Activated gamma-delta T cell treated with anti-CD3 and anti-CD28 coated beads, Interleukin-2, amount 50 U/mL, for 16 hours (primary cell): ENCODE results near the gene LSM2.
"Not testable (repeated sequence)": the region's sequence is repeated elsewhere in the genome, so short reads cannot be mapped to it uniquely, and the experiment has no call there.

Experiments
- DNase-seq: peaks from one replicate; pipeline ENCODE4 v3.0.0-alpha.2; 2020; ENCODE audit warnings: low read depth

LSM2 gene

DNA sequence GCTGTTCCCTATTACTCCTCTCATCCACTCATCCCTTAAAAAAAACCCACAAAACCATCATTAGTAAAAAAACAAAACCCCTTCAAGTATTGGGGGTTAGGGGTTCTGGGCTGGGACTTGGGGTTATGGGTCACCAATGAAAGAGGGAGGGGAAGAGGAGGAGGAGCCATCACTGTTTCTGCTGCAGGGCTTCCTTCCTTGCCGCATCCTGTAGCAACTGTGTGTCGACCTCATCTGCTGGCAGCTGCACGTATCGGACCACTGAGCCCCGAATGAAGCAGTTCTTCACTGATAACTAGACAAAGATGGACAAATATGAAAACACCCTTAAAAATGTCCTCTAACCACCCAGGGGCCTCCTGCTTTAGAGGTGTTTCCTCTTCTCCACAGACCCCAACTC is 9.2 kb downstream of the LSM2 start:
- no peak for DNase-seq

GRCh38 chr6:31796993-31797385 is 9.8 kb downstream of the LSM2 start:
- DNase-seq, result no peak

DNA sequence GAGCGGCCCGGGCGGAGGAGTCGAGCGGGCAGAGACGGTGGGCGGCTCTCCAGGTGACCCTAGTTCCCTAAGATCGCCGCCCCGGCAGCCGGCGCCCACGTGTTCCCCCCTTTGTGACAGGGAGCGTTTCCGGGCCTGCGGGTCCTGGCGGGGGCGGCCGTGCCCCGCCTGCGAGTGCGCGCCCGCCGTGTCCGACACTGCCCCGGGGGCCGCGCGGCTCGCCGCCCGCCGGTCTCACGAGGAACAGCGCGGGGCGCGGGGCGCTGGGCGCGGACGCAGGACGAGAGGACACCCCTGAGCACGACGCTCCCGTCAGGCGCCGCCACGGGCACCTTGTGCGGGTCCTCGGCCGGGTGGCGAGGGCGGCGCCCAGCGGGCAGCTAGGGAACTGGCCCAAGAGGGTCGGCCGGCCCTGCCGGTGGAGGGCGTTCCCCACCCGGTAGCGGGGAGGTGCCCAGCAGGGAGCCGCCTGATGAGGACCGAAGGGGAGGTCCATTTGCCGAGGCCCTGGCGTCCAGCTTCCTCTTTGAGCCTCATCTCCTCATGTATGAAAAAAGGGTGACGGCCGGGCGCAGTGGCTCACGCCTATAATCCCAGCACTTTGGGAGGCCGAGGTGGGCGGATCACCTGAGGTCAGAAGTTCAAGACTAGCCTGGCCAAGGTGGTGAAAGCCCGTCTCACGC is 11.0 kb downstream of the LSM2 start, which contains the start of gene VARS1:
TSS of gene VARS1 (minus strand) at position 137 of the 683 bp plus-strand sequence. CDS start 535 bp downstream, outside the sequence.
- DNase-seq, result peak; percentile 70

- no peak for DNase-seq
These were observed 11.7 kb downstream of the LSM2 start for GRCh38 chr6:31794866-31795615.

- DNase-seq, result no peak
These were observed 12.4 kb downstream of the LSM2 start for GRCh38 chr6:31794294-31794865.

DNA sequence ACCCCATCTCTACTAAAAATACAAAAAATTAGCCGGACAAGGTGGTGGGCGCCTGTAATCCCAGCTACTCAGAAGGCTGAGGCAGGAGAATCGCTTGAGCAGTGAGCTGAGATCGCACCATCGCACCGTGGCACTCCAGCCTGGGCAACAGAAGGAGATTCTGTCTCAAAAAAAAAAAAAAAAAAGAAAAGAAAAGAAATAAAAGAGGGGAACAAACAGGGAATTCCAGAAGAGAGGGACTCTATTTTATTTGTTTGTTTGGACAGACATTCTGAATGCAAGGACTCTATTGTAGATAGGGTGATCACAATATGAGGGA is 12.9 kb downstream of the LSM2 start:
- DNase-seq, result not testable (repeated sequence)

GRCh38 chr6:31792761-31793171 is 14.0 kb downstream of the LSM2 start:
- no peak for DNase-seq

- no peak for DNase-seq
These were observed 14.7 kb downstream of the LSM2 start for GRCh38 chr6:31792090-31792374.

- no peak for DNase-seq
These were observed 15.3 kb downstream of the LSM2 start for GRCh38 chr6:31791324-31792089.

- no peak for DNase-seq
These were observed 21.3 kb downstream of the LSM2 start for GRCh38 chr6:31785475-31785874.

DNA sequence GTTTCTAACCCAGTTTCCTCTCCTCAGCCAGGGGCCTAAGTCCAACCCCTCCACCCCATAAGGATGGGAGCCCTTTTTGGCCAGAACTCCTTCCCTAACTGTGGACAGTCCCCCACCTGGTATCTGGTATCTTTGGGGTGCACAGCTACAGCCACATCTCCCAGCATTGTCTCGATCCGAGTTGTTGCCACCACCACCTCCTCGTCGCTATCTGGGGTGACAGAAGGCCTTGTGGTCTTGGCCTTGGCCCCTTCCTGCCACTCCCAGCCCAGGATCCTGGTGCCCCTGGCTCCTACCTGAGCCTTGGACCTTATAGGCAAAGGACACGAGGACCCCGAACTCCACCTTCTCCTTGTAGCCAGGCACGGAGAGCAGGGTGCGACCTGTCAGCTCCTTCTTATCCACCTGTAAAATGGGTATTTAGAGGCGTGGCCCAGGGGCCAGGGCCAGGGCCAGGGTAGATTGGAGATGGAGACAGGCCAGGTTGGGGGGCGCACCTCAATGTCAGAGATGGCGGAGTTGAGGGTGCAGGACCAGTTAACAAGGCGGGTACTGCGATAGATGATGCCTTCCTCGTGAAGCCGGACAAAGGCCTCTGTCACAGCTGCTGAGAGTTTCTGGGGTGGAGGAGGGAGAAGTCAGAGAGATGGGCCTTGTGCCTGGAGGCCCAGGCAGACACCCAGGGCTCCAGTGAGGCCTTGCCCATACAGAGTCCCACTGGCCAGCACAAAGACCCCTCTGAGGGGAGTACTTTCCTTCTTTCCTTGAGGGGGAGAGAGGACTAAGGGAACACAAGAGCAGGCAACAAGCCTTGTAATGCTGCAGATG is 22.5 kb downstream of the LSM2 start:
- DNase-seq, result no peak

- no peak for DNase-seq
These were observed 24.5 kb downstream of the LSM2 start for GRCh38 chr6:31782126-31782855.

GRCh38 chr6:31781244-31782125 is 25.3 kb downstream of the LSM2 start:
- no peak for DNase-seq

GRCh38 chr6:31780507-31781243 is 26.1 kb downstream of the LSM2 start:
- DNase-seq, result no peak

DNA sequence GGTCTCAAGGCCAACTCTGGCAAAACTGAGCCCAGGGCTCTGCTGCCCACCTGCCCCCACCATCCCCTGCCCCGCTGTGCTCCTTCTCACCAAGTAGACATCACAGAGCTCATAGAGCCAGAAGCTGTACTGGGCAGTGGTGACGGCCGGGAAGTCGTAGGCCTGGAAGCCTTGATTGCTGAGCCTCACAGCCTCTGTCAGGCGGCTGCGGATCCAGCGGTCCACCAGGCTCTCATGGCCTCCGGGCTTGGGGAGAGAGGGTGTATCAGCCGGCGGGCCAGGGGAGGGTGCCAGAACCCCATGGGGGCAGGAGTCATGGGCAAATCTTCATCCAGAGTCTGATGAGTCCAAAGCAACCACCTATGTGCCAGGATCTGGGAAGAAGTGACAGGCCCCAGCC is 26.9 kb downstream of the LSM2 start:
- DNase-seq, result no peak

DNA sequence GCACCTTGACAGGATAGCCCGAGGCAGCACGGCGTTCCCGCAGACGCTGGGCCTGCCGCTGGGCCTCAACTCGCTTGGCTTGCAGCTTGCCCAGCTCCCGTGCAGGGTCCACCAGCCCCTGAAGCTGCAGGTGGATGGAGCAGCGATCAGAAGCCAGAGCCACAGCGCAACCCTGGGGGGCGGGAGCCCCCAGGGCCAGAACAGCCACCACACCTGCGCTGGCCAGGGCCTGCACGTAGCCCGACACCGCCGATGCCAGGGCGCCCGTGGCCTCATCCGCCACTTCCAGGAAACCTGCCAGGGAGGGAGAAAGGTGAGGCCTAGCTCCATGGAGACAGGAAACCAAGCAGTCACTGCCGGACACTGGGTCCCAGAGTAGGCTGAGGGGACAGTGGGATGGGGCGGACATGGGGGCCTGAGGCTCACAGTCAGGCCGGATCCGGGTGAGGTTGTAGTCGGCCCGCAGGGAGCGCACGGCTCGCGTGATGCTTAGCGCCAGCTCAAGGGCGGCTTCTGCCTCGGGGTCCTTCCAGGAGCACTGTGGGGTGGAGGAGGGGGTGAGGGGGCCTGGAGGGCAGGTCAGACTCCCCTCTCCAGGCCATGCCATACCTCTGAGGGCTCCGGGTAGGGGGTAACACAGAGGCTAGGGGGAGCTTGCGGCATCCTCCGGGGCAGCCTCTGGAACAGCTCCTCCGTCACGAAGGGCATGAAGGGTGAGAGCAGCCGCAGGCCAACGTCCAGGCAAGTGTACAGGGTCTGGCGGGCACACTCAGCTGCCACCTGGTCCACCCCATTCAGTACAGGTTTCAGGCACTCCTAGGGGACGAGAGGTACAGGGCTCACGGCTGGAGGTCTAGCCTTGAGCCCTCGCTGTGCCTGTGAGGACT is 27.5 kb downstream of the LSM2 start:
- DNase-seq, result no peak

DNA sequence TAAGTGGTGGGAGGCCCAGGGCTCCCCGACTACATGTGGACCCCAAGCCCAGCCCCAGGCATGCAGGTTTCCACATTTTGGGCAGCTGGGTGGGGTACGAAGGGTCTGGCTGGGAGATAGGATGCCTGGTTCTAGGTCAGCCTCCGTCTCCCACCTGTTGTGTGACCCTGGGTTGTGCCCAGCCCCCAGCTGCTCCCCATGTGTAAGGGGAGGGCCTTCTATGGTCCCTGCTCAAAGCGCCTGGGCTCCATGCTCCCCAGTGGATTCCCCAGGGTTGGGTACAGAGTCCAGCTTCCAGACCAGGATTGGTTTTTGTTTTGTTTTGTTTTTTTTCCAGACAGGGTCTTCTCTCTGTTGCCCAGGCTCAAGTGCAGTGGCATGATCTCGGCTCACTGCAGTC is 28.6 kb downstream of the LSM2 start:
- DNase-seq, result no peak

- no peak for DNase-seq
These were observed 29.1 kb downstream of the LSM2 start for GRCh38 chr6:31777667-31778050.
